Measurements from ENCODE around the gene RAD51B.

The RAD51B gene

DNA sequence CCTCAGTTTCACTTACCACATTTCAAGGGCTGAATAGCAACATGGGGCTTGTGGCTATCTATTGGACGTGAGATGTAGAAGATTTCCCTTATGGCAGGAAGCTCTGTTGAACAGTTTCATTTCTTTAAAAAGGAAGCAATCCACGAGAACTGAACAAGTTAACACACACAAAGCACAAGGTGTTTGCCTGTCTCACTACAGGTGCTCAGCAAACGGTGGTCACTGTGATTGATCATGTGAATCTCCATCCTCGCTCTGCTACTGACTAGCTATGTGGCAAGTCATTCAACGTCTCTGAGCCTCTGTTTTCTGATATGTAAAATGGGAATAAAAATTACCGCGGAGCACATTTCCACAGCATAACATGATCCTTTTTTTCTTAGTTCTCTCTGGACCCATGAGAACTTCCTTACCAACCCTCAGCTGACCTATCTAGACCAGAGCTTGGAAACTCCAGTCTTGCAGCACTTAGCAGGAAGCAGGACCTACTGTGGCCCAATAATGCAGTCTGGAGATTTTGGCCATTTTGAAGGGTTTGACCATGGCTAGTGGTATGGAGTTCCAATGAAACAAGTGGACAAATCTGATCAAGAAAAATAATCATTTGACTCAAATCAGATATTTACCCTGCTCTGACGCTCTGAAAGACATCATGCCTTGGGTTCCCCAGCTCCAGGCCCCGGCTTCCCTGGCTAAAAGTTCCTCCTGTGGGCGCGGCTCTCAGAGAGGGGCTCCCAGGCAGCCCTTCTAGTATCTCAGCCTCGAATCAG lies 694.4 kb downstream of the RAD51B start:
- in situ Hi-C loops (cut with HindIII; ENCODE audit: low sequenced_read_pairs), result no loop called here

DNA sequence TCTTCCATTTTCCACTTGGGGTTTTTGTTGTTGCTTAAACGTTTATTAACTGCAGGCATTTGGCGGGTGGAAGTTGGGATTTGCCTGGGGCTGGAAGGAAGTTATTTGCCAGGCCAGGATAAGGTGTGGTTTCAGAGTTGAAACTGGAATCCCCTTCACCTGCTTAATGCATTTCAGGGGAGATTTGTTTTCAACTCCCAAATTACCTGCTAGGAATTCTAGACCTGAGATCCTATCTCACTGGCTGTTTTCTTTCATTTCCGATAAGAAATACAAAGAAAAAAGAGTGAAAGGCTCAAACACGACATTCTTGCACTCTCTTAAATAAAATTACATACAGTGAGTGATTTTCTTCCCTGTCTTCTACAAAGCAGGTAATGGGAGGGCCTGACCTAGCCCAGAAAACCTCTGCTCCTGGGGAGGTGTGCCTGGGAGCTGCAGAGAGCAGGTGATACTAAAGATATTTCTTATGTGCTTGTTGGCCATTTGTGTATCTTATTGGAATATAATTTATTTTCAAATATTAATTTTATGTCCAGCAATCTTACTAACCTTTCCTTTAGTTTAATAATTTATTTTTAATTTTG lies 695.1 kb downstream of the RAD51B start:
- in situ Hi-C loops (cut with HindIII; ENCODE audit: low sequenced_read_pairs), result no loop called here
- DNase-seq (ENCODE audit: low read depth, low spot score), result no peak
- TF ChIP-seq, protein P1, sequence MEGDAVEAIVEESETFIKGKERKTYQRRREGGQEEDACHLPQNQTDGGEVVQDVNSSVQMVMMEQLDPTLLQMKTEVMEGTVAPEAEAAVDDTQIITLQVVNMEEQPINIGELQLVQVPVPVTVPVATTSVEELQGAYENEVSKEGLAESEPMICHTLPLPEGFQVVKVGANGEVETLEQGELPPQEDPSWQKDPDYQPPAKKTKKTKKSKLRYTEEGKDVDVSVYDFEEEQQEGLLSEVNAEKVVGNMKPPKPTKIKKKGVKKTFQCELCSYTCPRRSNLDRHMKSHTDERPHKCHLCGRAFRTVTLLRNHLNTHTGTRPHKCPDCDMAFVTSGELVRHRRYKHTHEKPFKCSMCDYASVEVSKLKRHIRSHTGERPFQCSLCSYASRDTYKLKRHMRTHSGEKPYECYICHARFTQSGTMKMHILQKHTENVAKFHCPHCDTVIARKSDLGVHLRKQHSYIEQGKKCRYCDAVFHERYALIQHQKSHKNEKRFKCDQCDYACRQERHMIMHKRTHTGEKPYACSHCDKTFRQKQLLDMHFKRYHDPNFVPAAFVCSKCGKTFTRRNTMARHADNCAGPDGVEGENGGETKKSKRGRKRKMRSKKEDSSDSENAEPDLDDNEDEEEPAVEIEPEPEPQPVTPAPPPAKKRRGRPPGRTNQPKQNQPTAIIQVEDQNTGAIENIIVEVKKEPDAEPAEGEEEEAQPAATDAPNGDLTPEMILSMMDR (IDR thresholded peaks at IDR 0.05; ENCODE audit: low read depth, low read length), result no peak
- no peak overlapping the region for H3K4me3 ChIP-seq (ENCODE audit: low read depth, low read length)

More for the DNA sequence above, 694.4 kb downstream of the RAD51B start:
- no peak overlapping the region for H3K4me3 ChIP-seq (ENCODE audit: low read depth, low read length)
- TF ChIP-seq, protein P1 (IDR thresholded peaks at IDR 0.05; ENCODE audit: low read depth, low read length), result no peak
- no peak for DNase-seq (ENCODE audit: low read depth, low spot score)

DNA sequence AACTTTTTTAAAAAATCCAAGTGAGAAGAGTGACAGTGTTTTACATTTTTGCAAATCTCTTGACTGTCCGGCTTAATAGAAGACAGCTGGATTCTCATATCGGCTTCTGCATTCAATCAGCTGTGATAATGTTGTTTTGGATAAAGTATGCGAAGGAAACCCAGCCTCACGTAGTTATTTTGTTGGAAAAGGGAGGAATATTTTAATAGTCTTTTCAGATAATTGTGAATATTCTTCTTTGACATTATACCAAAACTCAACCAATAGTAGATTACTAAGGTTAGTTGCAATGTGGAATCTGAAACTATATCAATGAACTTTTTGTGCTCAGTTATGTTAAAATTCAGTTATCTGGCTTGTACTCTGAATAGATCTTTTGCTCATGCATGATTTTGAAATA lies 696.8 kb downstream of the RAD51B start:
- no peak for DNase-seq (ENCODE audit: low read depth, low spot score)
- in situ Hi-C loops (cut with HindIII; ENCODE audit: low sequenced_read_pairs), result no loop called here
- TF ChIP-seq, protein P1 (IDR thresholded peaks at IDR 0.05; ENCODE audit: low read depth, low read length), result no peak
- no peak overlapping the region for H3K4me3 ChIP-seq (ENCODE audit: low read depth, low read length)

DNA sequence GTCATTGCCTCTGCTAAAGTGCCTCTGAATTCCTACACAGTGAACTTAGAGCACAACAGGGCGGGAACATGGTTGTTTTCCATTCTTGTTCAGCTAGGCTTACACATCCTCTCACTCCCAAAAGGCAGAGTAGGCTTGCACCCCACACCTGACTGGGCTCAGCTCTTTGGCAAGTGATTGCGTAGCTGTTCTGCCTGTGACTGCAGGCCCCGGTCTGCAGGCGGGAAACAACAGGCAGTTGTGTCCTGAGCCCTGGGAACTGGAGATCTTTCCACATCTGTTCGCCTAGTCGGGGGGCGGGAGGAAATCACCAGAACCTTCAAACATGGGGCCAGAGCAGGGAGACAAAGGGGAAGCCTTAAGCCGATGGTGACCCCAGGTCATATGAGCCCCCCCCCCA lies 698.6 kb downstream of the RAD51B start:
- no peak overlapping the region for H3K4me3 ChIP-seq (ENCODE audit: low read depth, low read length)
- in situ Hi-C loops (cut with HindIII; ENCODE audit: low sequenced_read_pairs), result no loop called here
- no peak for DNase-seq (ENCODE audit: low read depth, low spot score)
- TF ChIP-seq, protein P1 (IDR thresholded peaks at IDR 0.05; ENCODE audit: low read depth, low read length), result no peak

DNA sequence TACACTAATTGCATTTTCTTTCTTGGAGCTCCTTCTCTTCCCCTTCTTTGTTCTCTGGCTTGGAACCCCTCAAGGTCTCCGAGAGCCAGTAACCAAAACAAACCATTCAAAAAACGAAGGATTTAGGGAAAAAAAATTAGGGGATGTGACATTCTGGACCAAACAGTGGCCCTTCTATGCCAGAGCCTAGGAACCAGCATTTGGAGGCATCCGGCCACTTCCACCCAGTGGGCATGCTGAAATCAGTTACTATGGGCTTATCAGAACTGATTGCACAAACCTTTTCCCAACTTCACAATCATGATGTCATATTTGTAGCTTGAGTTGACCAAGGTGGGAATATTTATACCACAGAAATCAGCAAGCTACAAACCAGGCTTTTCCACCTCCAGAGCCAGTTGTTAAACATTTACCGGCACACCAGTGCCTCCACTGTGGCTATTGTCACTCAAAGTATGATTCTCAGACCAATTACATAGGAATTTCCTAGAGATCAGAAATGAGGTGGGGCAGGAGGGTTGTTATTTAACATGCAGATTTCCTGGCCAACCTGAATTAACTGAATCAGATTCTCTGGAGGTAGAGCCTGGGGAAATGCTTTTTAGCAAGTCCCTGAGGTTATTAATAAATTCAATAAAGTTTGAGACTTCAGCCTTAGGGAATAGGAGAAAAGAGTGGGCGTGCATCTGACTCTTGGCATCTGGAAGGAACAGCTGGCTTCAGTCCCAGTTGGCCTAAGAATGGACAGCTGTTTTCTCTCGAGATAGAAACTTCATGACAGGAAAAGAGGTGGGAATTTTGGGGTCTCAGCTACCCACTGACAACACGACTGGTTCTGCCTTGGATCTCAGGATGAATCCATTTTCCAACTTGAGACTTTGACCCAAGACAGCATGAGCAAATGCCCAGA lies 699.4 kb downstream of the RAD51B start:
- DNase-seq (ENCODE audit: low read depth, low spot score), result no peak
- TF ChIP-seq, protein P1 (IDR thresholded peaks at IDR 0.05; ENCODE audit: low read depth, low read length), result no peak
- H3K4me3 ChIP-seq (ENCODE audit: low read depth, low read length), result no peak overlapping the region
- in situ Hi-C loops (cut with HindIII; ENCODE audit: low sequenced_read_pairs), result no loop called here

DNA sequence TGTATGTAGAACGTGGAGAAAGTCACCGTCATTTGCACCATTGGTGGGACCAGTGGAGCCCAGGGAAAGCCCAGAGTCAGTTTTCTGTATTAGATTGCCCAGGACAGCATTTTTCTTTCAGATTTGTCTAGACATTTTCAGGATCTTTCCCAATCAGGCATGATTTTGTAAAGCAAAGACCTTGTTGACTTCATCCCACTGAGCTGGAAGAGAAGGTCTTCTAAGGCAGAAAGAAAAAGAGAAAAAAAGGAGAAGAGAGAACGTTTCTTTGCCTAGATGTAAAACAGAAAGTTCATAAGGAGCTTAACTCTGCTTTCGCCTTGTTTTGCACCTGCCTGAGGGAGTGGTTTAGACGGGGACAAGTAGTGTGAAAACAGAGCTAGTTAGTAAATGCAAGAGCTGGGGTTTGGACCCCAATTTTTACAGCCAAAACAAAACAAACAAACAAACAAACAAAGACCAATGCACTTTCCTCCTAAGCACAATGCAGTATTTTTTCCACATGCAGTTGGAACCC lies 700.1 kb downstream of the RAD51B start:
- H3K4me3 ChIP-seq (ENCODE audit: low read depth, low read length), result no peak overlapping the region
- DNase-seq (ENCODE audit: low read depth, low spot score), result no peak
- in situ Hi-C loops (cut with HindIII; ENCODE audit: low sequenced_read_pairs), result no loop called here
- TF ChIP-seq, protein P1 (IDR thresholded peaks at IDR 0.05; ENCODE audit: low read depth, low read length), result no peak
